NCI-H1694 (cell line): ENCODE data around the gene ZWILCH.
"Not testable (repeated sequence)": the region's sequence is repeated elsewhere in the genome, so short reads cannot be mapped to it uniquely, and the experiment has no call there.

ENCODE experiments used
- DNase-seq: peaks from one replicate; lab custom pipeline; 2025; lab: John Stamatoyannopoulos, UW

ZWILCH gene

DNA sequence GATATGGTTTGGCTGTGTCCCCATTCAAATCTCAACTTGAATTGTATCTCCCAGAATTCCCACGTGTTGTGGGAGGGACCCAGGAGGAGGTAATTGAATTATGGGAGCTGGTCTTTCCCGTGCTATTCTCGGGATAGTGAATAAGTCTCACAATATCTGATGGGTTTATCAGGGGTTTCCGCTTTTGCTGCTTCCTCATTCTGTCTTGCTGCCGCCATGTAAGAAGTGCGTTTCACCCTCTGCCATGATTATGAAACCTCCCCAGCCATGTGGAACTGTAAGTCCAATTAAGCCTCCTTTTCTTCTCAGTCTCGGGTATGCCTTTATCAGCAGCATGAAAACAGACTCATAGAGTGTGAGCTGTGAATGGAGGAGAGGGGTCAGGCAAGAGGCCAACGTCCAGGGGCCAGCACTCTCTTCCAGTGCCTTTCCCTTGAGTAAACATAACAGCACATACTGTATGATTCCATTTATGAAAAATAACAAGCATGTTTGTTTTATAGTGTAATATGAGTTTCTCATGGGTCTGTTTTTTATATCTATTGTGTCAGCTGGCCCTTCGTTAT lies 76.9 kb downstream of the ZWILCH start:
- no peak for DNase-seq

DNA sequence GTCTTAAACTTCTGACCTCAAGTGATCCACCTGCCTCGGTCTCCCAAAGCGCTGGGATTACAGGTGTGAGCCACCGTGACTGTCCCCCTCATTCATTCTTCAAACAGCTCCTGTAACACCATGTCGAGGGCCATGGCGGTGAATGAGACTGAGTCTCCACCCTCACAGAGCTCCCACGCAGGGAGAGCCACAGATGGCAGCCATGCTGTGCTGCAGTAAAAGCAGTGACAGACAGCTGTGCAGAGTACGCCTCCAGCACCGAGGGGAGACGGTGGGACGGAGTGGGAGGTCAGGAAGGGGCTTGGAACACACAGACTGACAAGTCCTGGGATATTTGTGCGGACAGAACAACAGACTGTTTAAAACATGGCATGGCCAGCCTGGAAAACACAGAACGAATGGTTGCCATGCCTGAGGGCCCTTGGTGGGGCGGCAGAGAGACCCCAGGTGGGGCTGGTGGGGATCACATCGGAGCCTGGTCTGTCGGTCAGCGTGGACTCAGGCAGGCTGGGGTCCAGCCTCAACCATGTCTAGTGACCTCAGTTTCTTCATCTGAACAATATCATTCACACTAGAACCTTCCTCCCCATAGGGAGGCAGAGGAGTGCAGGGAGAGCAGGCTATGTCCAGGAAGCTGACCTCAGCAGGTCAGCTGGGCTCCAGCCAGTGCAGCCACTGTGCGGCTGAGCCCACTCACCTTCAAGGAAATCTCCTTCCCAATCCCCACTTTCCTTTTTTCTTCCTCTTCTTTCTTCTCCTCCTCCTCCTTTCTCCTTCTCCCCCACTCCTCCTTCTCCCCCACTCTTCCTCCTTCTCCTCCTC lies 81.2 kb downstream of the ZWILCH start:
- DNase-seq, result no peak

DNA sequence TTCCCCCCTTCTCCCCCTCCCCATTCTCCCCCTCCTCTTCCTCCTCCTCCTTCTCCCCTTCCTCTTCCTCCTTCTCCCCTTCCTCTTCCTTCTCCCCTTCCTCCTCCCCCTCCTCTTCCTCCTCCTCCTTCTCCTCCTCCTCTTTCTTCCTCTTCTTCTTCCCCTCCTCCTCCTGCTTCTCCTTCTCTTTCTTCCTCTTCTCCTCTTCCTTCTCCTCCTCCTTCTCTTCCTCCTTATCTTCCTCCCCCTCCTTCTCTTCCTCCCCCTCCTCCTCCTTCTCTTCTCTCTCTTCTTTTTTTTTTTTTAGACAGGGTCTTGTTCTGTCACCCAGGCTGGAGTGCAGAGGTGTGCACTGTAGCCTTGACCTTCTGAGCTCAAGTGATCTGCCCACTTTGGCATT lies 81.9 kb downstream of the ZWILCH start:
- DNase-seq, result no peak

DNA sequence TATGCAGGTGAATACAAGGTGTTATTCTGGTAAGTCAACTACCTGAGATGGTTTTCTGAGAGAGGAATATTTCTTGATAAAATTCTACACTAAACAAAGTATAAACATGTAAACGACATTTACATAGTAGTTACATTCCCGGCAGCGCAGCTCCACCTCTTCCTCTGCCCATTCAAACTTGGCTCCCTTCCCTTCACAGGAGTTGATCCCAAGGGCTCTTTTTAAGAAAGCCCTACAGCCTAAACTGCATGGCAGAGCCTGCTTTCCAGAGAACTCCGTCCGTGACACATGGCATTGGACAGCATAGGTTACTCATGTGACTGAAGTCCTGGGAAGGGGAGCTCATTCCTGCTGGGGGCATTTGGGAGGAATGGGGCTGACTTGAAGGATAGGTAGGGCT lies 82.6 kb downstream of the ZWILCH start:
- no peak for DNase-seq

DNA sequence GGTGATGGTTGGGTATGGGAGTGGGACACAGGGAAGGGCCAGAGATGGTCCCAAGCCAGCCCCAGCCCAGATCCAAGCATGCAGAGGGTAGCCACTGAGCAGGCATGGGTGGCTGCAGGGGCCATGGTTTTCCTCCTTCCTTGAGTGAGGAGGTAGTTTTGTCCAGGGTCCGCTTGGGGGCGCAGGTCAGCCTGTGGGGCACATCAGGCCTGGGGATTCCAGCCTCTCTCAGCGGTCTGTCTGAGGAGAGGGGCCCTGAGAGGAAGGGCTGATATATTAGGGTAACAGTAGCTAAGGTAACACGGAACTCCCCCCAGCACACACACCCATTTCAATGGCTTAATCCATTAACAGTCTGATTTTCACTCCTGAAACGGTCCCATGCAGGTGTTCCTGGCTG lies 83.4 kb downstream of the ZWILCH start:
- DNase-seq, result no peak

DNA sequence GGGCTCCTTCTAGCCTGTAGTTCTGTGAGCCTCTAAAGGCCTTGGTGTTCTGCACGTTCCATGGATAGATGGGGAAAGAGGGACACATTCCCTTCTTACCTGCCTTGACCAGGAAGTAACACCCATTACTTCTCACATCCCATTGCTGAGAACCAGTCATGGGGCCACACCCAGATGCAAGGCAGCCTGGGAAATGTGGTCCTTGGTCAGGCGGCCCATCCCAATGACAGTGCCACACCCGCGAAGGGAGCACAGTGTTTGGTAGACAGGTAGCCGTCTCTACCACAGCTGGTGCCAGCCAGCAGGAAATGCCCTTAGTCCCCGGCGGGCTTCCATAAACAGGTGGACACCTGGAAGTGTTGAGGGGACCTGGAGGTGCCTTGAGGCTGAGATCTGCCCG lies 83.8 kb downstream of the ZWILCH start:
- no peak for DNase-seq

DNA sequence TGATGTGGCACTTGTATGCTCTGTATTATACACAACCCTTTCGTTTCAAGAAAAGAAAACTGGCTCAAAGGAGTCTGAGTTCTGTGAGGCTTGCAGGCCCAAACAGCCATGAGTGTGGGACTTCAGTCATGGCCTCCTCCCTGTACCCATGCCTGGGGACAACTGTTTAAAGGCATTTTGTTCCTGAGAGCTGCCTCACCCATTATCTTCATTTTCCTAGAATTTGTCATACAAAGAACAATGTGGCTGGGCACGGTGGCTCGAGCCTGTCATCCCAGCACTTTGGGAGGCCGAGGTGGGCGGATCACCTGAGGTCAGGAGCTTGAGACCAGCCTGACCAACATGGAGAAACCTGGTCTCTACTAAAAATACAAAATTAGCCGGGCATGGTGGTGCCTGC lies 84.3 kb downstream of the ZWILCH start:
- not testable (repeated sequence) for DNase-seq

DNA sequence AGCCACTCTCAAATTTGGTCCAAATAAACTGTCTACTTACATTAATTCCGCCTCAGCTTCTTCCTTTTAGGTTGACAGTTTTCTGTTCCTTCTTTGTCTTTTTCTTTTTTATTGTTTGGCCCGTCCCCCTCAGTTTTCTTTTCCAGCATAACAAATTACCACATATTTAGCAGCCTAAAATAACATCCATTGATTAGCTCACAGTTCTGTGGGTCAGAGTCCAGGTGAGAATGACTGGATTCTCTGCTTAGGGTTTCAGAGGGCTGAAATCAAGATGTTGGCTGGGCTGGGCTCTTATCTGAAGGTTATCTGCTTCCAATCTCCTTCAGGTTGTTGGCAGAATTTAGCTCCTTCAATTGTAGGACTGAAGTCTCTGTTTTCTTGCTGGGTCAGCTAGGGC lies 85.3 kb downstream of the ZWILCH start:
- DNase-seq, result no peak

DNA sequence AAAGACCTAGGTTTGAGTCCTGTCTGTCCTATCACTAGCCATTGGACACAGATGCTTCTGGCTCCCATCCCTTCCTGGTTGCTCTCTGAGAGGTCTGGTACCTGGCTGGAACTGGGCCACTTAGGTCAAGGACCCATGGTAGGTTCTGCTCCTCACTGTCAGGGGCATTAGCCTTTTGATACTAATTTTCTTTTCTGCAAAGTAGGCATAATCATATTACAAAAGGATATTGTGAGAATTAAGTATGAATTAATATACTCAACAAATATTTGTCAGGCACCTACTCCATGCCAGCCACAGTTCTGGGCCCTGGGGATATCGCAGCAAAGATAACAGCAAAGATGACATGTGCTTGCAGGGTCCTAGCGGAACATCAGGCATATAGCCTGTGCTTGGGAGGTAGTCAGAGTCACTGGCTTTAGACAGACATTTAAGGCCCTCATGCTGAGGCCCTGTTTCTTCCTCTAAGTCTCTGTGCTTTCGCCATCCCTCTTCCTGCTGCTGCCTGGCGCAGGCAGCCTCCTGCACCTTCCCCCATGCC lies 86.3 kb downstream of the ZWILCH start:
- DNase-seq, result no peak

DNA sequence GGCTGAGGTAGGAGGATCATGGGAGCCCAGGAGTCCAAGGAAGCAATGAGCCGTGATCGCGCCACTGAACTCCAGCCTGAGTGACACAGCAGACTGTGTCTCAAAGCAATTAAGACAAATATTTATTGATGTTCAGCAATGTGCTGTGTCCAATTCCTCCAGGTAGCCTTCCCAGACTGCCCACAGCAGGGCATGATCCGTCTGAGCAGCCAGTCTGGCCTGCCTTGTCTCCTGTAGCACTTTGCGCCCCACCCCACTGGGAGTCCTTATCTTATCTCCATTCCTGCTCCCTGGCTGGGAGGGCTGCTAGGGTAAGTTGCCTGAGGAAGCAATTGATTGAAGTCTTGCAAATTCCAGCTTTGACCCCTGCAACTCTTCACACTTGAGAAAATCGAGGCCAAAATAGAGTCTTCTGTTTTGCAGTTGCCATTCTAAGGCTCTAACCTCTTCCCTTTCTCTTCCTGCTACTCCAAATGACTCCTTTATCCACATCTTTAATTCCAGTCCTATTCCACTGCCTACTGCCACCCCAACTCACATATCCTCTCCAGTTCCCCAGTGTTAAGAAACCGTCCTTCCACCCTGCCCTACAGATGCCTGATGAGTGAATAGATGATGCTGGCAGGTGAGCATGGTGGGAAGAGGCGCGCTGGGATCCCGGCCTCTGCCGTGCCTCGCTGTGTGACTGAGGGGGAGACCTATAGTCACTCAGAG lies 87.5 kb downstream of the ZWILCH start:
- no peak for DNase-seq

DNA sequence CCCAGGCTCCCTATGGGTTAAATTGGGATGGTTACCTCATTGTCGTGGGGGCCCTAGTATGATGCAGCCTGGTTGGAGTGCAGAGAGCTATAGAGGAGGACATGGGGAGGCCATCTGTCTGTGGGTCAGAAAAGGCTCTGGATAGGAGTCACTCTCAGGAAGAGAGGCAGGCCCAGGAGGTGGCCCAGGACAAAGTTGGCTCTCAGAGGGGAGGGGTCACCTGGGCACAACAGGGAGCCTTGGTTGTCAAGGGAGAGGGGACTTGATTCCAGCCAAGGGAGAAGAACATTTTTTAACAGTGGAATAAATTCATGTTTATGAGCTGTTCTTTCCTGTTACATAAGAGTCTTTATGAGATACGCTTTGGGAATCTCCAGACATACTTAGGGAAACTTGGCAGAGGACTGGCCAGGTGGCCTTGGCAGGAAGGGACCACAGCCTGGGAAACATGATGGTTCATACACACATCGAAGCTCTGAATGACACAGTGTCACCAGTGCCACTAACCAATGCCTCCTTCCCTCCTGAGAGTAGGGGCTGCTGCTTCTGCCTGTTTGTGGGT lies 88.2 kb downstream of the ZWILCH start:
- no peak for DNase-seq

DNA sequence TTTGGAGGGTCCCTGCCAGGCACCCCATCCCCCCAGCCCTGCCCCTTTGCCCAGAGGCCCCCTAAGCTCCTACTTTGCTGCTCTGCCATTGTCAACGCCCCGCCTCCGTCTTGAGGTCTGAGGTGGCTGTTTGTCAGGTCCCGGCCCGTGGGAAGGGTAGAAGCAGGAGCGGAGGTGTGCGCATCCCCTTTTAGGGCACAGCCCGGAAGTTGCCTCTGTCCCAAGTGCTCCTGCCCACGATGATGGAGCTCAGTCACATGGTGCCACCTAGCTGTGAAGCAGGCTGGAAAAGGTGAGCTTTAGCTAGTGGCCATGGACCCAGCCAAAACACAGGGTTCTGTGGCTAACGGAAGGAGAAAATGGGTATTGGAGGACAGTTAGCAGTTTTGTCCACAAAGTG lies 89.2 kb downstream of the ZWILCH start:
- DNase-seq, result no peak

DNA sequence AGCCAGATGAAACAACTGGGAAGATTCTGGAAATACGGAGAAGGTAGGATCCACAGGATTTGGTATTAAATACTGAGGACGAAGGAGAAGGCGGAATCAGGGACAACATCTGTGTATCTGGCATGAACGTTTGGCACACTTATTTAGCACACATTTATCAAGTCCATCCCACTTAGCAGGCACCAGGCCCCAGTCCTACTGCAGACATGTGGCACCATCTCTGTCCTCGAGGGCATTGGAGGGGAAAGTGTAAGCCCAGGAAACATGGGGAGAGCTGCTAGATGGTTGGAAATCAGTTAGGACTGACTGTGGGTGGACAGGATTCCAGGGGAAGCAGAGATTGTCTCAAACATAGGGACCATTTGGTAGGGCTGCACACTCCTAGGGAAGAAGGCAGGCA lies 89.7 kb downstream of the ZWILCH start:
- no peak for DNase-seq

DNA sequence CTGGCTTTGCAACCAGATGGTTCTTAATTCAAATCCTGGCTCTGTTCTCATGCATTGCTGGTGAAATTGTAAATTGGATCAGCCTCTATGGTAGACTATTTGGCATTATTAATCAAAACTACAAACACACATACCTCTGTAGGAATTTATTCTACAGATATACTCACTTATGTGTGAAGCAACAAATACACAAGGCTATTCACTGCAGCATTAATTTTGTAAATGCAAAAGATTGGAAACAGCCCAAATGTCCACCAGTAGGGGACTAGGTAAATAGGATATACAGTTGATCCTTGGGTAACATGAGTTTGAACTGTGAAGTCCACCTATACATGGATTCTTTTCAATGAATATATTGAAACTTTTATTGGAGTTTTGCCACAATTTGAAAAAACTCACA lies 90.2 kb downstream of the ZWILCH start:
- DNase-seq, result no peak

DNA sequence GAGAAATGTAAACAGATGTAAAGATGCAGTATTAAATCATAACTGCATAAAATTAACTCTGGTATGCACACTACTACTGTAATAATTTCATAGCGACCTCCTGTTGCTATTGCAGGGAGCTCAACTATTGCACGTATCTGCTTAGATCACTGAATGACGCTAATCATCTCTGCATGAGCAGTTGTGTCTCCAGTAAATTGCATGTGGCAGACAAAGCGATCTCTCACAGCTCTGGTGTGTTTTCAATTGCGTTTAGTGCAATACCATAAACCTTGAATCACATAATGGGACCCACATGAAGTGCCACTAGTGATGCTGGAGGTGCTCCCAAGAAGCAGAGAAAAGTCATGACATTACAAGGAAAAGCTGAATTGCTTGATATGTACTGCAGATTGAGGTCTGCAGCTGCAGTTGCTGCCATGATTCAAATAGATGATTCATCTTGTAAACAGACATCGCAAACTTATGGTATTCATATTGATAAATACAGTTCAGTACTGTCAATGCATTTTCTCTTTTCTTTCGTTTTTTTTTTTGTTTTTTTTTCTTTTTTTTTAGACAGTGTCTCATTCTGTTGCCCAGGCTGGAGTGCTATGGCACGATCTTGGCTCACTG lies 90.9 kb downstream of the ZWILCH start:
- DNase-seq, result no peak

DNA sequence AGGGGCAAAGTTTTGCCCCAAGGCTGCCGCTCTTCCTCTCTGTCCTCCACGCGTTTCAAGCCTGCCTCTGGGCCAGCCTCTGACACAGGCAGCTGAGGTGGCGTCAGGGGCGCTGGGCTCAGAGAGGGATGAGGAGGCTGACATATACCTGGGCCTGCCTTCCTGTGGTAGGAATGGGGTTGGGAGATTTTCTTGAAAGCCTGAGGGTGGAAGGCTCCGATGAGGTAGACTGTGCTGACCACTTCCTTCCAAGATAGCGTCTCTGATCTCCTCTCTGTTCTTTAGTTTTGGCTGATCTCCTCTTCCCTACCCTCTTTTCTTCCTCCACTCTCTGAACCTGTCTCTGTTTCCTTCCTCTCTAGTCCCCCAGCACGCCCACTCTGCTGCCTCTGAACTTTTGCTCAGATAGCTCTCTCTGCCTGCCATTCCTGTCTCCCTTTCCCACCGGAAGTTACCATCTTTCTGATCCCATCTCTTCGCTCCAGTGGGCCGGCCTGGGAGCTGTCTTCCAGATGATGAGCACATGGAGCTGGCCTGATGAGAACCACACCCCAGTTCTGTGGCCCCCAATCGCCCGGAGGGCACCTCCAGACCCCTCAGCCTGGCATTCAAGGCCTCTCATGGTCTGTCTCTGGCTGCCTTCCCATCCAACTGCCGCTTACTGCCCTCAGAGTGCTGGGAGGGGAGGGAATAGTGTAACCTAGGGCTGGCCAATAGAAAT lies 93.1 kb downstream of the ZWILCH start:
- DNase-seq, result no peak
